ENCODE data around the gene KNOP1.
A peak's percentile ranks its signal among the peaks of the same experiment; 100 is the strongest.

KNOP1 gene

GRCh38 chr16:19717741-19718623, at the start of gene KNOP1, which contains the start of gene IQCK:
Gene KNOP1, minus strand, starts transcription at chr16:19718227. Its CDS starts 3,192 bp downstream, at chr16:19715035.
Gene IQCK, plus strand, starts transcription at chr16:19718271. Its CDS starts 36 bp downstream, at chr16:19718307.
- peak within 1 kb of the TSS; percentile 99 for H3K4me3 ChIP-seq (ENCODE audit: low read depth, low read length)
- DNase-seq (ENCODE audit: low read depth): peak; percentile 92
- TF ChIP-seq CTCF (conservative IDR thresholded peaks at IDR 0.05; ENCODE audit: low read depth, low read length): peak; percentile 34

- H3K4me3 ChIP-seq (ENCODE audit: low read depth, low read length): no peak overlapping the region
- no peak for DNase-seq (ENCODE audit: low read depth)
- TF ChIP-seq CTCF (conservative IDR thresholded peaks at IDR 0.05; ENCODE audit: low read depth, low read length): no peak
These were observed 49.5 kb upstream of the KNOP1 start for GRCh38 chr16:19767497-19767896.

GRCh38 chr16:19766988-19767387, 49.0 kb upstream of the KNOP1 start:
- TF ChIP-seq CTCF (conservative IDR thresholded peaks at IDR 0.05; ENCODE audit: low read depth, low read length): no peak
- DNase-seq (ENCODE audit: low read depth): no peak
- H3K4me3 ChIP-seq (ENCODE audit: low read depth, low read length): no peak overlapping the region

- no peak for TF ChIP-seq CTCF (conservative IDR thresholded peaks at IDR 0.05; ENCODE audit: low read depth, low read length)
- no peak overlapping the region for H3K4me3 ChIP-seq (ENCODE audit: low read depth, low read length)
- DNase-seq (ENCODE audit: low read depth): no peak
These were observed 48.5 kb upstream of the KNOP1 start for GRCh38 chr16:19766554-19766884.

- H3K4me3 ChIP-seq (ENCODE audit: low read depth, low read length): no peak overlapping the region
- TF ChIP-seq CTCF (conservative IDR thresholded peaks at IDR 0.05; ENCODE audit: low read depth, low read length): no peak
- no peak for DNase-seq (ENCODE audit: low read depth)
These were observed 48.0 kb upstream of the KNOP1 start for GRCh38 chr16:19765860-19766553.

- TF ChIP-seq CTCF (conservative IDR thresholded peaks at IDR 0.05; ENCODE audit: low read depth, low read length): no peak
- H3K4me3 ChIP-seq (ENCODE audit: low read depth, low read length): no peak overlapping the region
- no peak for DNase-seq (ENCODE audit: low read depth)
These were observed 42.5 kb upstream of the KNOP1 start for GRCh38 chr16:19760356-19761060.
